ENCODE measurements around the gene TNFAIP8. TPM values are rescaled to one million over a fixed set of nuclear protein-coding genes. Genes with fewer than 3 reads are reported as not detected.

The TNFAIP8 gene
- total and polyA plus RNA-seq, 2 of the 13 experiments (the other 11 are each of a cell fraction or from before 2014, with no cell fraction given) = 6.4 to 11.2 TPM

DNA sequence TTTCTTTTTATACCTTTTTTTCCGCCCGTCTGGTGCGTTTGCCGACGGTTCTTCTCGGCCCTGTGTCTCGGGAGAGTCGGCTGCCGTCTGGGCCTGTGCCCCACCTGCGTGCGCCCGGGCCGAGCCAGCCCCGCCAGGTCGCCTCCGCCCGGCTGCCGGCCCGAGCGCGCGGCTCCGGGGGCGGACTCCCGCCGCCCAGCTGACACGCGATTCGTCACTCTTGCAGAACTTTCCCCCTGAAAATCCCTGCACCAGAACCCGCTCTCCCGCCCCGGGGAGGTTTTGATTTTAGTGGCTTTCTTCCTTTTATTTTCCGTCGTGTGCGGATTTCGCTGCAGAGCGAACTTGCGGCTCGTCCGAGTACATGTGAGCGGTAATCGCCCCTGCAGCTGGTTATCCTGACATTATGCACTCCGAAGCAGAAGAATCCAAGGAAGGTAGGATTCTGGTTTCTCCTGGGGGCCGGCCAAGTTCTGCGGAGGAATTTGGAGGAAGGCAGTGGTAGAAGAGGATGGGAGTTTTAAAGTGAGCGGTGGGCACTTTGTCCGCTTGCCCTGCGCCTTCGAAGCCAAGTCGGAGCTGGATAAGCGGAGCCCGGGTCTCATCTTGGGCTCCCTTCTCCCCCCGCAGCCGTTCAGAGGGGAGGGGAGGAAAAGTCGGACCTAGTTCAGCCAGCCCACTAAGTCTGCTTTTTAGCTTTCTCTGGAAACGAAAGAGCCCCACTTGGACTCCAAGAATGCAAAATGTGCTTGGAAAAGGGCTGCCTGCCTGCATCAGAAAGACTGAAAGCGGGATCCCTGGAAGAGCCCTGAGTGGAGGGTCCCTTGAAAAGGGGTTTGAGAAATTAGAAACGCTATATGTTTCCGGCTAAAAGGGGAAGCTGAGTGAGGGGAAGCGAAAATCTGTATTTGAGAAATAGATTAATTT lies at the start of gene TNFAIP8 (continued):
- TF ChIP-seq KDM3A (CRISPR knock-in tag; IDR thresholded peaks at IDR 0.05; ENCODE audit: low read depth) = no peak
- TF ChIP-seq ZMYM4 (CRISPR knock-in tag; IDR thresholded peaks at IDR 0.05) = 0 out of 2 replicates have a peak, but pooled peaks have one; percentile 20
- TF ChIP-seq ZFY (CRISPR knock-in tag; IDR thresholded peaks at IDR 0.05) = peak; percentile 33; the same call in 1 of the 2 replicates
- TF ChIP-seq, protein P1, sequence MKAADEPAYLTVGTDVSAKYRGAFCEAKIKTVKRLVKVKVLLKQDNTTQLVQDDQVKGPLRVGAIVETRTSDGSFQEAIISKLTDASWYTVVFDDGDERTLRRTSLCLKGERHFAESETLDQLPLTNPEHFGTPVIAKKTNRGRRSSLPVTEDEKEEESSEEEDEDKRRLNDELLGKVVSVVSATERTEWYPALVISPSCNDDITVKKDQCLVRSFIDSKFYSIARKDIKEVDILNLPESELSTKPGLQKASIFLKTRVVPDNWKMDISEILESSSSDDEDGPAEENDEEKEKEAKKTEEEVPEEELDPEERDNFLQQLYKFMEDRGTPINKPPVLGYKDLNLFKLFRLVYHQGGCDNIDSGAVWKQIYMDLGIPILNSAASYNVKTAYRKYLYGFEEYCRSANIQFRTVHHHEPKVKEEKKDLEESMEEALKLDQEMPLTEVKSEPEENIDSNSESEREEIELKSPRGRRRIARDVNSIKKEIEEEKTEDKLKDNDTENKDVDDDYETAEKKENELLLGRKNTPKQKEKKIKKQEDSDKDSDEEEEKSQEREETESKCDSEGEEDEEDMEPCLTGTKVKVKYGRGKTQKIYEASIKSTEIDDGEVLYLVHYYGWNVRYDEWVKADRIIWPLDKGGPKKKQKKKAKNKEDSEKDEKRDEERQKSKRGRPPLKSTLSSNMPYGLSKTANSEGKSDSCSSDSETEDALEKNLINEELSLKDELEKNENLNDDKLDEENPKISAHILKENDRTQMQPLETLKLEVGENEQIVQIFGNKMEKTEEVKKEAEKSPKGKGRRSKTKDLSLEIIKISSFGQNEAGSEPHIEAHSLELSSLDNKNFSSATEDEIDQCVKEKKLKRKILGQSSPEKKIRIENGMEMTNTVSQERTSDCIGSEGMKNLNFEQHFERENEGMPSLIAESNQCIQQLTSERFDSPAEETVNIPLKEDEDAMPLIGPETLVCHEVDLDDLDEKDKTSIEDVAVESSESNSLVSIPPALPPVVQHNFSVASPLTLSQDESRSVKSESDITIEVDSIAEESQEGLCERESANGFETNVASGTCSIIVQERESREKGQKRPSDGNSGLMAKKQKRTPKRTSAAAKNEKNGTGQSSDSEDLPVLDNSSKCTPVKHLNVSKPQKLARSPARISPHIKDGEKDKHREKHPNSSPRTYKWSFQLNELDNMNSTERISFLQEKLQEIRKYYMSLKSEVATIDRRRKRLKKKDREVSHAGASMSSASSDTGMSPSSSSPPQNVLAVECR (CRISPR knock-in tag; IDR thresholded peaks at IDR 0.05; ENCODE audit: borderline replicate concordance) = peak; percentile 15; the same call in 1 of the 2 replicates
- TF ChIP-seq ZNF510 (CRISPR knock-in tag; IDR thresholded peaks at IDR 0.05; ENCODE audit: low read depth) = no peak
- no peak for TF ChIP-seq PHB2 (IDR thresholded peaks at IDR 0.05; ENCODE audit: partially characterized antibody)
- 0 out of 2 replicates have a peak, but pooled peaks have one; percentile 42 for TF ChIP-seq TMF1 (CRISPR knock-in tag; IDR thresholded peaks at IDR 0.05; ENCODE audit: low read depth)
- TF ChIP-seq MAX (IDR thresholded peaks at IDR 0.05) = peak; percentile 23; the same call in 1 of the 2 replicates

Measured in HepG2 (cell line).